Measurements from ENCODE around the gene PLD2. TPM values are rescaled to one million over a fixed set of nuclear protein-coding genes. Genes with fewer than 3 reads are reported as not detected.
A peak's percentile ranks its signal among the peaks of the same experiment; 100 is the strongest.

The PLD2 gene, protein sequence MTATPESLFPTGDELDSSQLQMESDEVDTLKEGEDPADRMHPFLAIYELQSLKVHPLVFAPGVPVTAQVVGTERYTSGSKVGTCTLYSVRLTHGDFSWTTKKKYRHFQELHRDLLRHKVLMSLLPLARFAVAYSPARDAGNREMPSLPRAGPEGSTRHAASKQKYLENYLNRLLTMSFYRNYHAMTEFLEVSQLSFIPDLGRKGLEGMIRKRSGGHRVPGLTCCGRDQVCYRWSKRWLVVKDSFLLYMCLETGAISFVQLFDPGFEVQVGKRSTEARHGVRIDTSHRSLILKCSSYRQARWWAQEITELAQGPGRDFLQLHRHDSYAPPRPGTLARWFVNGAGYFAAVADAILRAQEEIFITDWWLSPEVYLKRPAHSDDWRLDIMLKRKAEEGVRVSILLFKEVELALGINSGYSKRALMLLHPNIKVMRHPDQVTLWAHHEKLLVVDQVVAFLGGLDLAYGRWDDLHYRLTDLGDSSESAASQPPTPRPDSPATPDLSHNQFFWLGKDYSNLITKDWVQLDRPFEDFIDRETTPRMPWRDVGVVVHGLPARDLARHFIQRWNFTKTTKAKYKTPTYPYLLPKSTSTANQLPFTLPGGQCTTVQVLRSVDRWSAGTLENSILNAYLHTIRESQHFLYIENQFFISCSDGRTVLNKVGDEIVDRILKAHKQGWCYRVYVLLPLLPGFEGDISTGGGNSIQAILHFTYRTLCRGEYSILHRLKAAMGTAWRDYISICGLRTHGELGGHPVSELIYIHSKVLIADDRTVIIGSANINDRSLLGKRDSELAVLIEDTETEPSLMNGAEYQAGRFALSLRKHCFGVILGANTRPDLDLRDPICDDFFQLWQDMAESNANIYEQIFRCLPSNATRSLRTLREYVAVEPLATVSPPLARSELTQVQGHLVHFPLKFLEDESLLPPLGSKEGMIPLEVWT
- 10 to 100 TPM; 20.8 to 29.2 (median 24.3) TPM for total RNA-seq

GRCh38 chr17:4806777-4807604, at the start of gene PLD2:
Gene PLD2, plus strand, starts transcription at chr17:4807152. Its CDS starts 621 bp downstream, at chr17:4807773.
- TF ChIP-seq, protein P1, sequence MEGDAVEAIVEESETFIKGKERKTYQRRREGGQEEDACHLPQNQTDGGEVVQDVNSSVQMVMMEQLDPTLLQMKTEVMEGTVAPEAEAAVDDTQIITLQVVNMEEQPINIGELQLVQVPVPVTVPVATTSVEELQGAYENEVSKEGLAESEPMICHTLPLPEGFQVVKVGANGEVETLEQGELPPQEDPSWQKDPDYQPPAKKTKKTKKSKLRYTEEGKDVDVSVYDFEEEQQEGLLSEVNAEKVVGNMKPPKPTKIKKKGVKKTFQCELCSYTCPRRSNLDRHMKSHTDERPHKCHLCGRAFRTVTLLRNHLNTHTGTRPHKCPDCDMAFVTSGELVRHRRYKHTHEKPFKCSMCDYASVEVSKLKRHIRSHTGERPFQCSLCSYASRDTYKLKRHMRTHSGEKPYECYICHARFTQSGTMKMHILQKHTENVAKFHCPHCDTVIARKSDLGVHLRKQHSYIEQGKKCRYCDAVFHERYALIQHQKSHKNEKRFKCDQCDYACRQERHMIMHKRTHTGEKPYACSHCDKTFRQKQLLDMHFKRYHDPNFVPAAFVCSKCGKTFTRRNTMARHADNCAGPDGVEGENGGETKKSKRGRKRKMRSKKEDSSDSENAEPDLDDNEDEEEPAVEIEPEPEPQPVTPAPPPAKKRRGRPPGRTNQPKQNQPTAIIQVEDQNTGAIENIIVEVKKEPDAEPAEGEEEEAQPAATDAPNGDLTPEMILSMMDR (IDR thresholded peaks at IDR 0.05): no peak
- DNase-seq (ENCODE audit: low spot score) (peak; percentile 56), ATAC-seq (ENCODE audit: low FRiP score) (peak; percentile 96)

GRCh38 chr17:4759776-4760236, 47.1 kb upstream of the PLD2 start:
- TF ChIP-seq, protein P1 (IDR thresholded peaks at IDR 0.05): no peak
- ATAC-seq (ENCODE audit: low FRiP score): peak; percentile 44
- DNase-seq (ENCODE audit: low spot score): no peak

DNA sequence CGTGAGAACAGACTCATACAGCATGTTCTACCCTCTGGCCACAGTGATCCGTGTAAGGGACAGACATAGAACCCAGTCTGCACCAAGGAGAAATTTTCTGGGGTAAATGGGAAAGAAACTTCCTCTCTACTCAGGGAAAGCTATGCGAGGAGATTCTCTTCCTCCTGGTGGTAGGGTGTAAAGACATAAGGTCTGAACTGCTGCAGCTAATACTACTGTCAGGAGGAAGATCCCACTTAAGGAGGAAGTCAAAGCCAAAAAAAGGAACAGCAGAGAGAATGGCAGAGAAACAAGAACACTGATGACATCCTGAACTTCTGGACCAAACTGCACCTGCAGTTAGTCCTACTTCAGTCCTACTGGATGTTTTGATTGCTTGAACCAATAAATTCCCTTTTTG, 42.4 kb upstream of the PLD2 start:
- TF ChIP-seq, protein P1 (IDR thresholded peaks at IDR 0.05): no peak
- DNase-seq (ENCODE audit: low spot score) (no peak), ATAC-seq (ENCODE audit: low FRiP score) (no peak)

DNA sequence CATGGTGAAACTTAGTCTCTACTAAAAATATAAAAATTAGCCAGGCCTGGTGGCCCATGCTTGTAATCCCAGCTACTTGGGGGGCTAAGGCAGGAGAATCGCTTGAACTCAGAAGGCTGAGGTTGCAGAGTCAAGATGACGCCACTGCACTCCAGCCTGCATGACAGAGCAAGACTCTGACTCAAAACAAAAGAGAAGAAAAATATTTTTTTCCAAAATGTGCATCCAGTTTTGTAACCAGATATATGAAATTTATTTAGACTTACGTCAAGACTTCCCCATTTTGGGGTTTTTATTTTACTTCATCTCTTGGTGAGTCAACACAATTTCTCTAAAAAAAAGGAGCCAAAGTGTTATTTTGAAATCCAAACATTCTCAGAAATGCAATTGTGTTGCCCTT, 40.8 kb upstream of the PLD2 start:
- TF ChIP-seq, protein P1 (IDR thresholded peaks at IDR 0.05): no peak
- DNase-seq (ENCODE audit: low spot score) (no peak), ATAC-seq (ENCODE audit: low FRiP score) (no peak)

DNA sequence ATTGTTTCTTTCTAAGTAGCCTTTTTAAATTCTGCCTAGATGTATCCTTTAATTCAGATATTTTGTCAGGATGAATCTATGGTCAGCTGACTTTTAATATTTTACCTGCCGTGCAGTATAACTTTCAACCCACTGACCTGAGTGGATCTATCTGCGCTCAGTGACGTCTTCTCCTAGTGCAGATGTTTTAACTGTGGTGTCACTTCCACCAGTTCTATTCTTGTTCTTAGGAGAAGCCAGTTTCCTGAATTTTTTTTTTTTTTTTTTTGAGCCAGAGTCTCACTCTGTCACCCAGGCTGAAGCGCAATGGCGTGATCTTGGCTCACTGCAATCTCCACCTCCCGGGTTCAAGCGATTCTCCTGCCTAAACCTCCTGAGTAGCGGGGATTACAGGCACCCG, 40.2 kb upstream of the PLD2 start:
- DNase-seq (ENCODE audit: low spot score): no peak
- no peak for ATAC-seq (ENCODE audit: low FRiP score)
- TF ChIP-seq, protein P1 (IDR thresholded peaks at IDR 0.05): no peak

DNA sequence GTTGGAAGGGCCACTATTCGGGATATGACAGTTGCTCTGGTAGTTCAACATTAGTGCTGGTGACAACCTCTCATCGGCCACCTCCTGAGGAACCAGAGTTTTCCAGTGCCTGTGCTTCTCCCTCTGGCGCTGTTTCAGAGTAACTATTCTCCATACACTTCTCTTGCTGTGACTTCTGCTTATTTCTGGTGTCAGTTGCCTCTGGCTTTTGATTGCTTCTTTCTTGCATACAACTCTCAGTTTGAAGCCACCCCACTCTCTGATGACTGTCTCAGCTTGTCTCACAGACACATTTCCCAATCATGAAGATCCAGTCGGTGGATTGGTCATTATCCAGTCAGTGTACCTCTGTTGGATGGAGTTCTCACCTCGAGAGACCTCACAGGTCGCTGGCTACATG, 38.7 kb upstream of the PLD2 start:
- no peak for DNase-seq (ENCODE audit: low spot score)
- TF ChIP-seq, protein P1 (IDR thresholded peaks at IDR 0.05): no peak
- ATAC-seq (ENCODE audit: low FRiP score): no peak

All from omental fat pad (tissue), 4 donors.